Colonic mucosa (tissue), 4 donors: ENCODE data around the gene LIG1. TPM values are rescaled to one million over a fixed set of nuclear protein-coding genes. Genes with fewer than 3 reads are reported as not detected.
A peak's percentile ranks its signal among the peaks of the same experiment; 100 is the strongest.

Source experiments
- DNase-seq: peaks from one replicate; pipeline ENCODE4 v3.0.0-alpha.2; 2020
- H3K27ac ChIP-seq: fragments of 200-600 bp; one replicate; pipeline ENCODE4 v1.8.0; 2021
- H3K27me3 ChIP-seq: fragments of 200-600 bp; one replicate; pipeline ENCODE4 v1.8.0; 2021
- H3K36me3 ChIP-seq: fragments of 200-600 bp; one replicate; pipeline ENCODE4 v1.8.0; 2021
- H3K4me1 ChIP-seq: fragments of 200-600 bp; one replicate; pipeline ENCODE4 v1.8.0; 2021; ENCODE audit warnings: mild to moderate bottlenecking
- H3K4me3 ChIP-seq: fragments of 200-600 bp; one replicate; pipeline ENCODE4 v1.8.0; 2021
- H3K9ac ChIP-seq, 2 donors: one replicate each; pipeline ENCODE4 v1.7.0; 2013; ENCODE audit warnings: control low read depth in 2 of 2, low read depth in 2 of 2, low read length in 2 of 2
- H3K9me3 ChIP-seq: fragments of 200-600 bp; one replicate; pipeline ENCODE4 v1.8.0; 2021
- intact Hi-C: fragments of 100-400 bp; cut with DNase I; formaldehyde crosslinking; loops from one replicate; pipeline ENCODE4 v1.14.1; 2022
- total RNA-seq, 2 donors: library from RNA; stranded (reverse); fragmentation: NEBNext Ultra II Directional in 1 of 2; extraction: Animal tissue kit (Norgen Biotek cat#: 25700) in 1 of 2; gene quantifications; one replicate each; pipeline ENCODE4 v1.2.1, GENCODE V29; 2021
- TF ChIP-seq, protein P1 (sequence below): fragments of 200-600 bp; IDR thresholded peaks from one replicate; pipeline ENCODE4 v1.8.0; 2022; ENCODE audit warnings: antibody characterized with exemption, mild to moderate bottlenecking
- donor health status: healthy.
- donor health status: DM: no; HTN: no; CAD: no.
- donor health status: DM: no; HTN: no; CAD: no.

The LIG1 gene
- total RNA-seq, 2 donors from 2014 or later, result 26.4 to 75.6 TPM

DNA sequence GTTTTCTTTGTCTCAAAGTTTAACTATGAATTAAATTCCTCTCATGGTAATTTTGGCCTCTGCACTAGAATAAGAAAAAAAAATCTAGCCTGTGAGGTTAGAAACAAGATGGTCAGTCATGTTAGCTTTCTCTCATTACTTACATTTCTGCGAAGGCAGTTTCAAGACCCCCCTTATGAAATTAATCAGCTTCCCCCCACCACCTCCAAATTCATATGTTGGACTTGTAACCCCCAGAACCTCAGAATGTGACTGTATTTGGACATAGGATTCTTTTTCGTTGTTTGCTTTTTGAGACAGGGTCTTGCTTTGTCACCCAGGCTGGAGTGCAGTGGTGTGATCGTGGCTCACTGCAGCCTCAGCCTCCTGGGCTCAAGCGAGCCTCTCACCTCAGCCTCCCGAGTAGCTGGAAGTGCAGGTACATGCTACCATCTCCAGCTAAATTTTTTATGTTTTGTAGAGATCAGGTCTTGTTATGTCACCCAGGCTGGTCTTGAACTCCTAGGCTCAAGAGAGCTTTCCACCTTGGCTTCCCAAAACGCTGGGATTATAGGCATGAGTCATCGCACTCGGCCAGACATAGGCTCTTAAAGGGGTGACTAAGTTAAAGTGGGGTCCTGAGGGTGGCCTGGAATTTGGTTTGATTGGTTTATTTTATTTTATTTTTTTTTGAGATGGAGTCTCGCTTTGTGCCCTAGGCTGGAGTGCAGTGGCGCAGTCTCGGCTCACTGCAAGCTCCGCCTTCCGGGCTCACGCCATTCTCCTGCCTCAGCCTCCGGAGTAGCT lies 61.0 kb downstream of the LIG1 start:
- TF ChIP-seq, protein P1, sequence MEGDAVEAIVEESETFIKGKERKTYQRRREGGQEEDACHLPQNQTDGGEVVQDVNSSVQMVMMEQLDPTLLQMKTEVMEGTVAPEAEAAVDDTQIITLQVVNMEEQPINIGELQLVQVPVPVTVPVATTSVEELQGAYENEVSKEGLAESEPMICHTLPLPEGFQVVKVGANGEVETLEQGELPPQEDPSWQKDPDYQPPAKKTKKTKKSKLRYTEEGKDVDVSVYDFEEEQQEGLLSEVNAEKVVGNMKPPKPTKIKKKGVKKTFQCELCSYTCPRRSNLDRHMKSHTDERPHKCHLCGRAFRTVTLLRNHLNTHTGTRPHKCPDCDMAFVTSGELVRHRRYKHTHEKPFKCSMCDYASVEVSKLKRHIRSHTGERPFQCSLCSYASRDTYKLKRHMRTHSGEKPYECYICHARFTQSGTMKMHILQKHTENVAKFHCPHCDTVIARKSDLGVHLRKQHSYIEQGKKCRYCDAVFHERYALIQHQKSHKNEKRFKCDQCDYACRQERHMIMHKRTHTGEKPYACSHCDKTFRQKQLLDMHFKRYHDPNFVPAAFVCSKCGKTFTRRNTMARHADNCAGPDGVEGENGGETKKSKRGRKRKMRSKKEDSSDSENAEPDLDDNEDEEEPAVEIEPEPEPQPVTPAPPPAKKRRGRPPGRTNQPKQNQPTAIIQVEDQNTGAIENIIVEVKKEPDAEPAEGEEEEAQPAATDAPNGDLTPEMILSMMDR, result no peak
- no peak for DNase-seq
- H3K36me3 ChIP-seq, result no peaks in the 10 kb centered on the region
- no peak overlapping the region for H3K4me3 ChIP-seq
- no peak overlapping the region for H3K27ac ChIP-seq
- intact Hi-C loops, result loop anchor here (5.0 kb wide), 1 partner anchor 153 kb away; no protein-coding TSS in a partner anchor
- H3K9ac ChIP-seq, result no peak overlapping the region
- no peaks in the 10 kb centered on the region for H3K9me3 ChIP-seq
- H3K4me1 ChIP-seq, result no peaks in the 10 kb centered on the region
- H3K27me3 ChIP-seq, result no peaks in the 10 kb centered on the region

- TF ChIP-seq, protein P1, result no peak
- Histone ChIP-seq H3K4me3 (no peak overlapping the region), H3K36me3 (no peaks in the 10 kb centered on the region), H3K27me3 (no peaks in the 10 kb centered on the region), H3K9ac (no peak overlapping the region), H3K4me1 (no peaks in the 10 kb centered on the region), H3K27ac (no peak overlapping the region), H3K9me3 (no peaks in the 10 kb centered on the region)
- DNase-seq, result no peak
- intact Hi-C loops, result no loop called here
Measured at GRCh38 chr19:48103922-48104321, 66.2 kb downstream of the LIG1 start.

GRCh38 chr19:48102870-48103751 lies 67.0 kb downstream of the LIG1 start:
- TF ChIP-seq, protein P1, result peak; percentile 73
- no peak overlapping the region for H3K27ac ChIP-seq
- no peaks in the 10 kb centered on the region for H3K27me3 ChIP-seq
- DNase-seq, result peak; percentile 40
- H3K4me1 ChIP-seq, result no peaks in the 10 kb centered on the region
- intact Hi-C loops, result no loop called here
- no peaks in the 10 kb centered on the region for H3K36me3 ChIP-seq
- no peaks in the 10 kb centered on the region for H3K9me3 ChIP-seq
- no peak overlapping the region for H3K4me3 ChIP-seq
- H3K9ac ChIP-seq, result no peak overlapping the region

DNA sequence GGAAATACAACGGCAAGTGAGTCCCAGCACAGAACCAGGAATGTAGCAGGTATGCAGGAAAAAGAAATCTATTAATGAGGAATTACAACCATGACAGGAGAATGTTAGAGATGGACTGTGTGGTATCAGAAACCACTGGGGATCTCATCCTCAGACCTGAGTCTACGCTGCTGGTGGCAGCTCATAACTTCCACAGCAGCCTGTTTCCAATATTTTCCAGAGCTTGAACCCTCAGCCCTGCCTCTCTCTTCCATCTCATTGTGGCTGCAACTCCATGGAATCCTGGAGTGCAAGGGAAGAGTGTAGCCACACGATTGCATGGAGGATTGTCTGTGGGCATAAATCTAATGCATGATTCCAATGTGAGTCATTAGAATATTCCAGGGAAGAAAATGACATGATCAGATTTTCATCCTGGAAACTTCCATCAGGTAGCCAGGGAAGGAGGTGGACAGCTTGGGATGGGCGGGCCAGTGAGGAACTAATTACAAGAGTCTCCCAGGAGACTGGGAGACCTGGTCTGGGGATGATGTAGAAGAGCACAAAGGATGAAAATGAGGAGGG lies 74.5 kb downstream of the LIG1 start:
- TF ChIP-seq, protein P1, result no peak
- H3K9me3 ChIP-seq, result no peaks in the 10 kb centered on the region
- intact Hi-C loops, result no loop called here

DNA sequence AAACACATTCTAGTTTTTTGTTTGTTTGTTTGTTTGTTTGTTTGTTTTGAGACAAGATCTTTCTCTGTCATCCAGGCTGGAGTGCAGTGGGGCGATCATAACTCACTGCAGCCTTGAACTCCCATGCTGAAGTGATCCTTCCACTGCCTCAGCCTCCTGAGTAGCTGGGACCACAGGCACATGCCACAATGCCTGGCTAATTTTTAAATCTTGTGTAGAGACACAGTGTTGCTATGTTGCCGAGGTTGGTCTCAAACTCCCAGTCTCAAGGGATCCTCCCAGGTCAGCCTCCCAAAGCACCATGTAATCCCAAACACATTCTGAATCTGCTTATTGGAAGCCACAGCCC lies 75.3 kb downstream of the LIG1 start:
- Histone ChIP-seq H3K27me3 (no peaks in the 10 kb centered on the region), H3K9me3 (no peaks in the 10 kb centered on the region), H3K27ac (no peak overlapping the region), H3K4me3 (no peak overlapping the region), H3K4me1 (no peaks in the 10 kb centered on the region), H3K36me3 (no peaks in the 10 kb centered on the region), H3K9ac (no peak overlapping the region)
- intact Hi-C loops, result no loop called here
- DNase-seq, result no peak
- TF ChIP-seq, protein P1, result no peak

More for the DNA sequence above, 74.5 kb downstream of the LIG1 start:
- no peak overlapping the region for H3K27ac ChIP-seq
- no peaks in the 10 kb centered on the region for H3K4me1 ChIP-seq
- DNase-seq, result no peak
- no peak overlapping the region for H3K9ac ChIP-seq
- no peaks in the 10 kb centered on the region for H3K27me3 ChIP-seq
- H3K36me3 ChIP-seq, result no peaks in the 10 kb centered on the region
- H3K4me3 ChIP-seq, result no peak overlapping the region
